ENCODE measurements around the gene ACAP1.

ACAP1 gene

GRCh38 chr17:7327056-7327455 is 9.3 kb upstream of the ACAP1 start:
- H3K27ac ChIP-seq (ENCODE audit: low read length): no peak overlapping the region
- no peak overlapping the region for H3K9ac ChIP-seq (ENCODE audit: low read length)
- peaks cover 16% of the 10 kb centered on the region for H3K79me2 ChIP-seq (ENCODE audit: low read length)
- no peak overlapping the region for H3K4me2 ChIP-seq (ENCODE audit: low read length)
- H4K20me1 ChIP-seq (ENCODE audit: insufficient read depth, low read length): no peaks in the 10 kb centered on the region
- H3K4me3 ChIP-seq (ENCODE audit: low read length): no peak overlapping the region
- H3K9me3 ChIP-seq (ENCODE audit: insufficient read depth, low read length): no peaks in the 10 kb centered on the region
- no peaks in the 10 kb centered on the region for H3K27me3 ChIP-seq (ENCODE audit: low read depth, low read length)
- H3K36me3 ChIP-seq (replicated peaks; ENCODE audit: low read depth, low read length): peaks cover 17% of the 10 kb centered on the region
- no peak for TF ChIP-seq CTCF (IDR thresholded peaks at IDR 0.05; ENCODE audit: low read depth, low read length)
- TF ChIP-seq EZH2phosphoT487 (IDR thresholded peaks at IDR 0.05; ENCODE audit: low read depth): no peak
- H3K4me1 ChIP-seq (ENCODE audit: low read length): peaks cover 24% of the 10 kb centered on the region
- no peak overlapping the region for H2AFZ ChIP-seq (ENCODE audit: low read depth, low read length)

- no peak overlapping the region for H3K4me3 ChIP-seq (ENCODE audit: low read length)
- H3K4me1 ChIP-seq (ENCODE audit: low read length): peaks cover 29% of the 10 kb centered on the region
- TF ChIP-seq CTCF (IDR thresholded peaks at IDR 0.05; ENCODE audit: low read depth, low read length) (no peak), EZH2phosphoT487 (IDR thresholded peaks at IDR 0.05; ENCODE audit: low read depth) (no peak)
- H4K20me1 ChIP-seq (ENCODE audit: insufficient read depth, low read length): no peaks in the 10 kb centered on the region
- peaks cover 16% of the 10 kb centered on the region for H3K79me2 ChIP-seq (ENCODE audit: low read length)
- no peak overlapping the region for H3K9ac ChIP-seq (ENCODE audit: low read length)
- no peaks in the 10 kb centered on the region for H3K27me3 ChIP-seq (ENCODE audit: low read depth, low read length)
- no peak overlapping the region for H3K27ac ChIP-seq (ENCODE audit: low read length)
- peak overlapping the region; percentile 92 for H3K4me2 ChIP-seq (ENCODE audit: low read length)
- H3K36me3 ChIP-seq (replicated peaks; ENCODE audit: low read depth, low read length): peaks cover 16% of the 10 kb centered on the region
- no peak overlapping the region for H2AFZ ChIP-seq (ENCODE audit: low read depth, low read length)
- H3K9me3 ChIP-seq (ENCODE audit: insufficient read depth, low read length): no peaks in the 10 kb centered on the region
These were observed 8.8 kb upstream of the ACAP1 start for GRCh38 chr17:7327501-7327900.

GRCh38 chr17:7328009-7328408 is 8.3 kb upstream of the ACAP1 start:
- H3K4me3 ChIP-seq (ENCODE audit: low read length): peak overlapping the region; percentile 88
- peaks cover 11% of the 10 kb centered on the region for H3K36me3 ChIP-seq (replicated peaks; ENCODE audit: low read depth, low read length)
- H2AFZ ChIP-seq (ENCODE audit: low read depth, low read length): no peak overlapping the region
- no peak overlapping the region for H3K27ac ChIP-seq (ENCODE audit: low read length)
- H3K9ac ChIP-seq (ENCODE audit: low read length): peak overlapping the region; percentile 94
- TF ChIP-seq CTCF (IDR thresholded peaks at IDR 0.05; ENCODE audit: low read depth, low read length): no peak
- TF ChIP-seq EZH2phosphoT487 (IDR thresholded peaks at IDR 0.05; ENCODE audit: low read depth): no peak
- H3K9me3 ChIP-seq (ENCODE audit: insufficient read depth, low read length): no peaks in the 10 kb centered on the region
- H3K79me2 ChIP-seq (ENCODE audit: low read length): peaks cover 16% of the 10 kb centered on the region
- no peaks in the 10 kb centered on the region for H4K20me1 ChIP-seq (ENCODE audit: insufficient read depth, low read length)
- peak overlapping the region; percentile 92 for H3K4me2 ChIP-seq (ENCODE audit: low read length)
- no peaks in the 10 kb centered on the region for H3K27me3 ChIP-seq (ENCODE audit: low read depth, low read length)
- H3K4me1 ChIP-seq (ENCODE audit: low read length): peaks cover 30% of the 10 kb centered on the region

GRCh38 chr17:7328840-7329373 is 7.4 kb upstream of the ACAP1 start, which contains the start of gene NEURL4:
NEURL4 (minus strand) TSS chr17:7329335; CDS start chr17:7329312, 23 bp downstream.
- Histone ChIP-seq H3K36me3 (replicated peaks; ENCODE audit: low read depth, low read length) (peaks cover 3% of the 10 kb centered on the region), H3K4me3 (ENCODE audit: low read length) (peak within 1 kb of the TSS; percentile 88), H3K27ac (ENCODE audit: low read length) (peak within 1 kb of the TSS; percentile 93), H3K4me1 (ENCODE audit: low read length) (peaks cover 30% of the 10 kb centered on the region), H4K20me1 (ENCODE audit: insufficient read depth, low read length) (no peaks in the 10 kb centered on the region), H2AFZ (ENCODE audit: low read depth, low read length) (peak within 1 kb of the TSS; percentile 32; the same call in 1 of the 2 replicates), H3K9ac (ENCODE audit: low read length) (peak within 1 kb of the TSS; percentile 94), H3K4me2 (ENCODE audit: low read length) (peak within 1 kb of the TSS; percentile 92), H3K27me3 (ENCODE audit: low read depth, low read length) (no peaks in the 10 kb centered on the region), H3K79me2 (ENCODE audit: low read length) (peaks cover 16% of the 10 kb centered on the region), H3K9me3 (ENCODE audit: insufficient read depth, low read length) (no peaks in the 10 kb centered on the region)
- no peak for TF ChIP-seq EZH2phosphoT487 (IDR thresholded peaks at IDR 0.05; ENCODE audit: low read depth)
- TF ChIP-seq CTCF (IDR thresholded peaks at IDR 0.05; ENCODE audit: low read depth, low read length): no peak
